ENCODE results near the gene CDH23. TPM values are rescaled to one million over a fixed set of nuclear protein-coding genes. Genes with fewer than 3 reads are reported as not detected.

Gene CDH23
- total and polyA plus RNA-seq, 7 donors = 1.00 to 3.8 (median 1.9) TPM

- TF ChIP-seq, protein P1, sequence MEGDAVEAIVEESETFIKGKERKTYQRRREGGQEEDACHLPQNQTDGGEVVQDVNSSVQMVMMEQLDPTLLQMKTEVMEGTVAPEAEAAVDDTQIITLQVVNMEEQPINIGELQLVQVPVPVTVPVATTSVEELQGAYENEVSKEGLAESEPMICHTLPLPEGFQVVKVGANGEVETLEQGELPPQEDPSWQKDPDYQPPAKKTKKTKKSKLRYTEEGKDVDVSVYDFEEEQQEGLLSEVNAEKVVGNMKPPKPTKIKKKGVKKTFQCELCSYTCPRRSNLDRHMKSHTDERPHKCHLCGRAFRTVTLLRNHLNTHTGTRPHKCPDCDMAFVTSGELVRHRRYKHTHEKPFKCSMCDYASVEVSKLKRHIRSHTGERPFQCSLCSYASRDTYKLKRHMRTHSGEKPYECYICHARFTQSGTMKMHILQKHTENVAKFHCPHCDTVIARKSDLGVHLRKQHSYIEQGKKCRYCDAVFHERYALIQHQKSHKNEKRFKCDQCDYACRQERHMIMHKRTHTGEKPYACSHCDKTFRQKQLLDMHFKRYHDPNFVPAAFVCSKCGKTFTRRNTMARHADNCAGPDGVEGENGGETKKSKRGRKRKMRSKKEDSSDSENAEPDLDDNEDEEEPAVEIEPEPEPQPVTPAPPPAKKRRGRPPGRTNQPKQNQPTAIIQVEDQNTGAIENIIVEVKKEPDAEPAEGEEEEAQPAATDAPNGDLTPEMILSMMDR (IDR thresholded peaks at IDR 0.05) = no peak
- H3K36me3 ChIP-seq (ENCODE audit: insufficient read depth in 1 of 2, low read depth in 1 of 2) = no peaks in the 10 kb centered on the region
- H3K27me3 ChIP-seq (ENCODE audit: insufficient read depth in 3 of 3, low read length in 2 of 3) = no peaks in the 10 kb centered on the region
- no peak for ATAC-seq
- intact Hi-C loops (cut with DNase I) = no loop called here
- H3K27ac ChIP-seq = peak overlapping the region; percentile 97
- H3K9me3 ChIP-seq = no peaks in the 10 kb centered on the region
- H3K4me1 ChIP-seq = peaks cover 97% of the 10 kb centered on the region
- WGBS, 3 donors = 20 to 52% (median 23%) methylated on average over 4 of the region's 4 CpGs
- no peak for DNase-seq
- H3K4me3 ChIP-seq = peak overlapping the region; percentile 33
Observed at GRCh38 chr10:71840958-71841335, 444.2 kb downstream of the CDH23 start.

DNA sequence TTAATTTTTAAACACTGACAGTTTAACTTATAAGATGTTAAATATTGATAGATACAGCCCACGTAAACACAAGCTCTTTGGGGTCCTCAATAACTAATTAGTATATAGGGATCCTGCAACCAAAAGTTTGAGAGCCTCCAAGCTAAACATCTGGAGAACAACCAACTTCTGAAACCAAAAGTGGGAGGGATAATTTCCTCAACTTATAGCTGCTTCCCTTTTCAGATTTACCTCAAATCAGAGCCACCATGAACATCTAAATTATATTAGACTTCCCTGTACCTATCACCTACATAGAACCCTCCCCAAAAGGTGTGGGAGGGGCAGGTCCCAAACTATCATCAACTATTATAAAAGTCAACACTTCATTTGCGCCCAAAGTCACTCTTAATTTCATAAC is 445.7 kb downstream of the CDH23 start:
- Histone ChIP-seq H3K4me1 (peaks cover 97% of the 10 kb centered on the region), H3K9me3 (no peaks in the 10 kb centered on the region), H3K27me3 (ENCODE audit: insufficient read depth in 3 of 3, low read length in 2 of 3) (no peaks in the 10 kb centered on the region), H3K27ac (peak overlapping the region; percentile 97), H3K4me3 (peak overlapping the region; percentile 82), H3K36me3 (ENCODE audit: insufficient read depth in 1 of 2, low read depth in 1 of 2) (no peaks in the 10 kb centered on the region)
- 65 to 88% (median 68%) methylated on average over 2 of the region's 2 CpGs for WGBS, 3 donors
- TF ChIP-seq, protein P1 (IDR thresholded peaks at IDR 0.05) = no peak
- no peak for ATAC-seq
- intact Hi-C loops (cut with DNase I) = no loop called here
- DNase-seq = no peak

GRCh38 chr10:71842856-71843686 is 446.4 kb downstream of the CDH23 start:
- intact Hi-C loops (cut with DNase I) = no loop called here
- no peak for DNase-seq
- H3K4me3 ChIP-seq = peak overlapping the region; percentile 82
- H3K36me3 ChIP-seq (ENCODE audit: insufficient read depth in 1 of 2, low read depth in 1 of 2) = no peaks in the 10 kb centered on the region
- 47 to 68% (median 49%) methylated on average over 14 of the region's 14 CpGs for WGBS, 3 donors
- TF ChIP-seq, protein P1 (IDR thresholded peaks at IDR 0.05) = no peak
- no peaks in the 10 kb centered on the region for H3K9me3 ChIP-seq
- peak overlapping the region; percentile 97 for H3K27ac ChIP-seq
- ATAC-seq = peak; percentile 18 to 56 (median 43)
- H3K27me3 ChIP-seq (ENCODE audit: insufficient read depth in 3 of 3, low read length in 2 of 3) = no peaks in the 10 kb centered on the region
- H3K4me1 ChIP-seq = peaks cover 97% of the 10 kb centered on the region

GRCh38 chr10:71844084-71844483 is 447.4 kb downstream of the CDH23 start:
- Histone ChIP-seq H3K4me1 (peaks cover 92% of the 10 kb centered on the region), H3K4me3 (peak overlapping the region; percentile 82), H3K27ac (peak overlapping the region; percentile 97), H3K9me3 (no peaks in the 10 kb centered on the region), H3K27me3 (ENCODE audit: insufficient read depth in 3 of 3, low read length in 2 of 3) (no peaks in the 10 kb centered on the region), H3K36me3 (ENCODE audit: insufficient read depth in 1 of 2, low read depth in 1 of 2) (no peaks in the 10 kb centered on the region)
- DNase-seq = no peak
- ATAC-seq = no peak
- intact Hi-C loops (cut with DNase I) = no loop called here
- TF ChIP-seq, protein P1 (IDR thresholded peaks at IDR 0.05) = no peak
- 18 to 37% (median 21%) methylated on average over 2 of the region's 2 CpGs for WGBS, 3 donors

Measured in psoas muscle (tissue), 8 donors.